ENCODE results near the gene TPGS1. TPM values are rescaled to one million over a fixed set of nuclear protein-coding genes. Genes with fewer than 3 reads are reported as not detected.

Gene TPGS1
- total and polyA plus RNA-seq, 4 donors = 12.2 to 32.7 (median 25.5) TPM

Other genes starting within 250 kb of the TPGS1 start
- 10 to 100 TPM; 14.1 to 41.3 TPM for gene PLPP2, start 216.1 kb upstream of the TPGS1 start, total RNA-seq
- gene PLPP2, start 216.1 kb upstream of the TPGS1 start, polyA plus RNA-seq = 10 to 100 TPM; 34.5 to 35.6 TPM
- gene MIER2, start 162.7 kb upstream of the TPGS1 start, total RNA-seq = 10 to 100 TPM; 19.4 to 34.0 TPM
- 10 to 100 TPM; 22.5 to 34.9 TPM for gene MIER2, start 162.7 kb upstream of the TPGS1 start, polyA plus RNA-seq
- gene C2CD4C, start 98.3 kb upstream of the TPGS1 start, total RNA-seq = 1 to 10 TPM in 1 of 2 donors, under 1 TPM in 1; 0.88 to 1.4 TPM
- gene C2CD4C, start 98.3 kb upstream of the TPGS1 start, polyA plus RNA-seq = 1 to 10 TPM; 1.2 TPM
- 10 to 100 TPM; 13.2 to 15.9 TPM for gene SHC2, start 46.5 kb upstream of the TPGS1 start, total RNA-seq
- 10 to 100 TPM; 11.2 to 23.1 TPM for gene SHC2, start 46.5 kb upstream of the TPGS1 start, polyA plus RNA-seq
- gene MADCAM1, start 11.0 kb upstream of the TPGS1 start, total RNA-seq = 1 to 10 TPM in 1 of 2 donors, under 1 TPM in 1; 0.80 to 4.4 TPM
- under 1 TPM; 0.24 to 0.41 TPM for gene MADCAM1, start 11.0 kb upstream of the TPGS1 start, polyA plus RNA-seq
- 10 to 100 TPM; 42.9 to 67.9 TPM for gene CDC34, start 24.3 kb downstream of the TPGS1 start, total RNA-seq
- gene CDC34, start 24.3 kb downstream of the TPGS1 start, polyA plus RNA-seq = 10 to 100 TPM; 52.3 to 89.1 TPM
- gene GZMM, start 36.6 kb downstream of the TPGS1 start, total RNA-seq = 1 to 10 TPM in 1 of 2 donors, under 1 TPM in 1; 0.74 to 2.6 TPM
- 1 to 10 TPM; 2.4 to 3.0 TPM for gene GZMM, start 36.6 kb downstream of the TPGS1 start, polyA plus RNA-seq
- 100 to 1,000 TPM; 239 to 416 TPM for gene BSG, start 65.1 kb downstream of the TPGS1 start, total RNA-seq
- gene BSG, start 65.1 kb downstream of the TPGS1 start, polyA plus RNA-seq = 100 to 1,000 TPM; 333 to 376 TPM
- under 1 TPM; 0.21 to 0.37 TPM for gene HCN2, start 82.4 kb downstream of the TPGS1 start, total RNA-seq
- gene HCN2, start 82.4 kb downstream of the TPGS1 start, polyA plus RNA-seq = under 1 TPM; 0.04 to 0.11 TPM
- 10 to 100 TPM; 16.1 to 43.3 TPM for gene POLRMT, start 126.0 kb downstream of the TPGS1 start, total RNA-seq
- gene POLRMT, start 126.0 kb downstream of the TPGS1 start, polyA plus RNA-seq = 10 to 100 TPM; 33.5 to 76.7 TPM
- gene FGF22, start 132.4 kb downstream of the TPGS1 start, total RNA-seq = under 1 TPM; 0.23 to 0.46 TPM
- under 1 TPM; 0.10 to 0.85 TPM for gene FGF22, start 132.4 kb downstream of the TPGS1 start, polyA plus RNA-seq
- gene RNF126, start 155.7 kb downstream of the TPGS1 start, total RNA-seq = 10 to 100 TPM; 18.1 to 46.2 TPM
- gene RNF126, start 155.7 kb downstream of the TPGS1 start, polyA plus RNA-seq = 10 to 100 TPM; 32.2 to 41.9 TPM
- gene FSTL3, start 168.9 kb downstream of the TPGS1 start, total RNA-seq = 100 to 1,000 TPM in 1 of 2 donors, 10 to 100 TPM in 1; 15.1 to 120 TPM
- 100 to 1,000 TPM; 109 to 172 TPM for gene FSTL3, start 168.9 kb downstream of the TPGS1 start, polyA plus RNA-seq
- gene PRSS57, start 188.0 kb downstream of the TPGS1 start, total RNA-seq = 1 to 10 TPM in 1 of 2 donors, not detected in 1; 2.0 TPM
- under 1 TPM; 0.10 to 0.60 TPM for gene PRSS57, start 188.0 kb downstream of the TPGS1 start, polyA plus RNA-seq
- 10 to 100 TPM; 33.5 to 45.7 TPM for gene PALM, start 201.4 kb downstream of the TPGS1 start, total RNA-seq
- 10 to 100 TPM; 16.2 to 22.7 TPM for gene PALM, start 201.4 kb downstream of the TPGS1 start, polyA plus RNA-seq
- 10 to 100 TPM; 14.9 to 23.6 TPM for gene MISP, start 243.6 kb downstream of the TPGS1 start, total RNA-seq
- gene MISP, start 243.6 kb downstream of the TPGS1 start, polyA plus RNA-seq = 10 to 100 TPM; 20.5 to 23.7 TPM